Glutamatergic neuron (in vitro differentiated cells): ENCODE measurements around the gene CDK4. TPM values are rescaled to one million over a fixed set of nuclear protein-coding genes. Genes with fewer than 3 reads are reported as not detected.

Experiments
- DNase-seq: peaks from one replicate; pipeline ENCODE4 v3.0.0; 2022
- H3K27ac Mint-ChIP-seq: one replicate; pipeline ENCODE4 v1.8.0; 2020; ENCODE audit warnings: mild to moderate bottlenecking, mixed read lengths, inconsistent platforms; ENCODE audit not compliant: unreplicated experiment
- H3K27me3 Mint-ChIP-seq: one replicate; pipeline ENCODE4 v1.8.0; 2020; ENCODE audit warnings: mild to moderate bottlenecking, moderate library complexity, mixed read lengths, inconsistent platforms; ENCODE audit not compliant: unreplicated experiment
- H3K36me3 Mint-ChIP-seq: one replicate; pipeline ENCODE4 v1.8.0; 2020; ENCODE audit warnings: mild to moderate bottlenecking, mixed read lengths, inconsistent platforms; ENCODE audit not compliant: unreplicated experiment
- H3K4me1 Mint-ChIP-seq: one replicate; pipeline ENCODE4 v1.8.0; 2020; ENCODE audit warnings: mild to moderate bottlenecking, low read depth, mixed read lengths, inconsistent platforms; ENCODE audit not compliant: unreplicated experiment
- H3K4me3 Mint-ChIP-seq: one replicate; pipeline ENCODE4 v1.8.0; 2020; ENCODE audit warnings: mild to moderate bottlenecking, mixed read lengths, inconsistent platforms; ENCODE audit not compliant: unreplicated experiment
- H3K9me3 Mint-ChIP-seq: one replicate; pipeline ENCODE4 v1.8.0; 2020; ENCODE audit warnings: mild to moderate bottlenecking, moderate library complexity, mixed read lengths, inconsistent platforms; ENCODE audit not compliant: unreplicated experiment
- total RNA-seq: library from RNA; stranded (reverse); fragmentation: NEBNext Ultra II Directional; extraction: Animal tissue kit (Norgen Biotek cat#: 25700); gene quantifications from one replicate; pipeline ENCODE4 v1.2.1, GENCODE V29; 2021; ENCODE audit not compliant: unreplicated experiment
- TF ChIP-seq, protein P1 (sequence below): fragments of 200-600 bp; sonication (generic); IDR thresholded peaks from one replicate; pipeline ENCODE4 v1.5.0; 2021; ENCODE audit not compliant: partially characterized antibody, unreplicated experiment

CDK4 gene
- total RNA-seq, 1 donor from 2014 or later, result 123 TPM

DNA sequence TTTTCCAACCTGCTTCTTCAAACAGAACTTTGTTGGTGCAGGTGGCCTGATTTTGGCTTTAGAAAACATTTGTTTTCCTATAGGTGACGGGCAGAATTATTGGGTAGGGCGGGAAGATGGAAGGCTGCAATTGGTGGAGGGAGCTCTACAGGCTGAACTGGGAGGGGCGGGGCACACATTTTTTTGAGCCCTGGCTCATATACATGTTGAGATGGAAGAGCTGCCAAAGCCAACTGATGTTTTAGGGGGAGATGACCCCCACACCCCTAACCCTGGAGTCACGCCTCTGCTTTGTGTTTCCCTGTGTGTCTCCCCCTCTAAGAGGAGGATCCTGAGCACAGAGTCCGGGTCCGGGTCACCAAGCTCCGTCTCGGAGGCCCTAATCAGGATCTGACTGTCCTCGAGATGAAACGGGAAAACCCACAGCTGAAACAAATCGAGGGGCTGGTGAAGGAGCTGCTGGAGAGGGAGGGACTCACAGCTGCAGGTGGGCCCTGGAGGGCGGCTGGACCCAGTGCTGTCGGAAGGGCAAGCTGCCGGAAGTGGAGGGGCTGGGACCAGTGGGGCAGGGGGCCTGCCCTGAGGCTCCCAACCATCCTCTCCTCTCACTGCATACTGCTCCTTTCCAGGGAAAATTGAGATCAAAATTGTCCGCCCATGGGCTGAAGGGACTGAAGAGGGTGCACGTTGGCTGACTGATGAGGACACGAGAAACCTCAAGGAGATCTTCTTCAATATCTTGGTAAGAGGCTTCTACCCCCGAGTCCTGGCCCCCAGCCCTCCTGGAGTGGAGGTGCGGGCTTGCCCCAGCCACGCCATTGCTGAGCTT, 32.1 kb downstream of the CDK4 start:
- H3K9me3 Mint-ChIP-seq, result peaks cover 12% of the 10 kb centered on the region
- TF ChIP-seq, protein P1, sequence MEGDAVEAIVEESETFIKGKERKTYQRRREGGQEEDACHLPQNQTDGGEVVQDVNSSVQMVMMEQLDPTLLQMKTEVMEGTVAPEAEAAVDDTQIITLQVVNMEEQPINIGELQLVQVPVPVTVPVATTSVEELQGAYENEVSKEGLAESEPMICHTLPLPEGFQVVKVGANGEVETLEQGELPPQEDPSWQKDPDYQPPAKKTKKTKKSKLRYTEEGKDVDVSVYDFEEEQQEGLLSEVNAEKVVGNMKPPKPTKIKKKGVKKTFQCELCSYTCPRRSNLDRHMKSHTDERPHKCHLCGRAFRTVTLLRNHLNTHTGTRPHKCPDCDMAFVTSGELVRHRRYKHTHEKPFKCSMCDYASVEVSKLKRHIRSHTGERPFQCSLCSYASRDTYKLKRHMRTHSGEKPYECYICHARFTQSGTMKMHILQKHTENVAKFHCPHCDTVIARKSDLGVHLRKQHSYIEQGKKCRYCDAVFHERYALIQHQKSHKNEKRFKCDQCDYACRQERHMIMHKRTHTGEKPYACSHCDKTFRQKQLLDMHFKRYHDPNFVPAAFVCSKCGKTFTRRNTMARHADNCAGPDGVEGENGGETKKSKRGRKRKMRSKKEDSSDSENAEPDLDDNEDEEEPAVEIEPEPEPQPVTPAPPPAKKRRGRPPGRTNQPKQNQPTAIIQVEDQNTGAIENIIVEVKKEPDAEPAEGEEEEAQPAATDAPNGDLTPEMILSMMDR, result no peak
- H3K4me1 Mint-ChIP-seq, result peaks cover 9% of the 10 kb centered on the region
- DNase-seq, result no peak
- H3K36me3 Mint-ChIP-seq, result peaks cover 14% of the 10 kb centered on the region
- no peak overlapping the region for H3K27ac Mint-ChIP-seq
- peaks cover 3% of the 10 kb centered on the region for H3K27me3 Mint-ChIP-seq
- H3K4me3 Mint-ChIP-seq, result no peak overlapping the region

DNA sequence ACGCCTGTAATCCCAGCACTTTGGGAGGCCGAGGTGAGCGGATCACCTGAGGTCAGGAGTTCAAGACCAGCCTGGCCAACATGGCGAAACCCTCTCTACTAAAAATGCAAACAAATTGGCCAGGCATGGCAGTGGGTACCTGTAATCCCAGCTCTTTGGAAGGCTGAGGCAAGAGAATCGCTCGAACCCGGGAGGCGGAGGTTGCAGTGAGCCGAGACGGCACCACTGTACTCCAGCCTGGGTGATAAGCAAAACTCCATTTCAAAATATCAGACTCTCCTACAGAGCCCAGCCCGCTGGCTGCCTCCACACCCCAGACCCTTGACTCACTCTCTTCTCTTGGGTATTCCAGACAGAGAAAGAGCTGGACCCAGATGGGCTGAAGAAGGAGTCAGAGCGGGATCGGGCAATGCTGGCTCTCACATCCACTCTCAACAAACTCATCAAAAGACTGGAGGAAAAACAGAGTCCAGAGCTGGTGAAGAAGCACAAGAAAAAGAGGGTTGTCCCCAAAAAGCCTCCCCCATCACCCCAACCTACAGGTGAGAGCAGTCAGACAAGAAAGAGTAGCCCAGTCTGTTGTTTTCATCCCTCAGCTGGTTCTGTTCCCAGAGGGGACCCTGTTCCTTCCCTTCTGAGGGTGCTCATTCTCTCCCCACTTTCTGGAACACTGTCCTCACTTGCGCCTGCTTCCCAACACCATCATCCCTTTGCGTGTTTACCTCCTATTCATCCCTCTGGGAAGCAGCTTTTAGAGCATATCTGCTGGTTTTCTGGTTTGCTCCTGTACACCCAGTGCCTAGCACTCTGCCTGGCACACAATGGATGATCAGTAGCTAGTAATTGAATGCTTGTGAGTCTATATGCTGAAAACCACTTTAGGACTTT, 33.2 kb downstream of the CDK4 start:
- Mint-ChIP-seq H3K27ac (no peak overlapping the region), H3K36me3 (peaks cover 14% of the 10 kb centered on the region)
- no peak for DNase-seq

DNA sequence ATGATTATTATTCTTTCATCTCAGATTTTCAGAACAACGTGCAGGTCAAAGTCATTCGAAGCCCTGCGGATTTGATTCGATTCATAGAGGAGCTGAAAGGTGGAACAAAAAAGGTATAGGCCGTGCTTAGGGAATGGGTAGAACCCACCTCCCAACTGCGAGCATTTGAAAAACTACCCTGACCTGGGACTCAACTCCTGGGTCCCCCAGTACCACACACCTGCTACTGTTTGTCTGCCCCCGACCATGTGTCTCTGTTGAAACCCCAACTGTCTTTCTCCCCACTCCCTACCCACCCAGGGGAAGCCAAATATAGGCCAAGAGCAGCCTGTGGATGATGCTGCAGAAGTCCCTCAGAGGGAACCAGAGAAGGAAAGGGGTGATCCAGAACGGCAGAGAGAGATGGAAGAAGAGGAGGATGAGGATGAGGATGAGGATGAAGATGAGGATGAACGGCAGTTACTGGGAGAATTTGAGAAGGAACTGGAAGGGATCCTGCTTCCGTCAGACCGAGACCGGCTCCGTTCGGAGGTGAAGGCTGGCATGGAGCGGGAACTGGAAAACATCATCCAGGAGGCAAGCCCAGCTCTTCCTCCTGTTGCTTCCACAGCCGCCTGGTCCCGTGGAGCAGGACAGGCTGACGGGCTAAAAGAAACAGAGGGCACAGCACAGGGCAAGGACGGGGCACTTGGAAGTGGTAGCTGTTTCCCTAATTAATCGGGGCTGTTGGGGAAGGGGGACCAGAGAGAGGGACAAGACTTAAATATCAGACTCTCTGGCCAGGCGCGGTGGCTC, 34.1 kb downstream of the CDK4 start:
- TF ChIP-seq, protein P1, result no peak
- no peak for DNase-seq
- Mint-ChIP-seq H3K27ac (no peak overlapping the region), H3K4me1 (peaks cover 5% of the 10 kb centered on the region), H3K27me3 (peaks cover 3% of the 10 kb centered on the region), H3K36me3 (peaks cover 14% of the 10 kb centered on the region), H3K9me3 (peaks cover 6% of the 10 kb centered on the region), H3K4me3 (peak overlapping the region; percentile 30)

More for the DNA sequence above, 33.2 kb downstream of the CDK4 start:
- Mint-ChIP-seq H3K4me1 (peaks cover 9% of the 10 kb centered on the region), H3K27me3 (peaks cover 3% of the 10 kb centered on the region), H3K4me3 (no peak overlapping the region), H3K9me3 (peaks cover 11% of the 10 kb centered on the region)
- TF ChIP-seq, protein P1, result no peak

DNA sequence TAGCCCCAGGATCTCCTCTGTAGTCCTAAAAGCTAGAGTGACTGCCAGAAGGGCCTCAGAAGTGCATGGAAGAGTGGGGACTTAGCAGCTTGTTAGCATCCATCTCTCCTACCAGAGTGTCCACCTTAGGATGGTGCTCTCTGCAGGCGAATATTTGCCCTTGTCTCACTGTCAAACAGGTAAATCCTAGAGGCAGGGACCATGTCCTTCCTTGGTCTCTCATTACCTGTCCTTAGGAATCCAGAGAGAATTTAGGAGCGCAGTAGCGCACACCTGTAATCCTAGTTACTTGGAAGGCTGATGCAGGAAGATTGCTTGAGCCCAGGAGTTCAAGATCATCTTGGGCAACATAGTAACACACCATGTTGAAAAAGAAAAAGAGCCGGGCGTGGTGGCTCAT, 35.0 kb downstream of the CDK4 start:
- Mint-ChIP-seq H3K27me3 (no peaks in the 10 kb centered on the region), H3K9me3 (peaks cover 4% of the 10 kb centered on the region), H3K36me3 (peaks cover 16% of the 10 kb centered on the region), H3K4me3 (no peak overlapping the region), H3K27ac (no peak overlapping the region), H3K4me1 (peaks cover 4% of the 10 kb centered on the region)
- TF ChIP-seq, protein P1, result no peak
- no peak for DNase-seq
